NCI-H82 treated with DMSO at 0.1 percent for 48 hours (cell line): Measurements from ENCODE around the gene CD38.
"Not testable (repeated sequence)": the region's sequence is repeated elsewhere in the genome, so short reads cannot be mapped to it uniquely, and the experiment has no call there.

Experiments
- DNase-seq: peaks from one replicate; lab custom pipeline; 2025; ENCODE audit not compliant: unreplicated experiment; lab: John Stamatoyannopoulos, UW

The CD38 gene

GRCh38 chr4:15861198-15861597, 83.1 kb downstream of the CD38 start:
- not testable (repeated sequence) for DNase-seq

- DNase-seq: no peak
These were observed 86.8 kb downstream of the CD38 start for GRCh38 chr4:15864651-15865566.

GRCh38 chr4:15868111-15868510, 90.0 kb downstream of the CD38 start:
- no peak for DNase-seq

- DNase-seq: no peak
These were observed 90.8 kb downstream of the CD38 start for GRCh38 chr4:15868826-15869413.

- DNase-seq: no peak
These were observed 92.0 kb downstream of the CD38 start for GRCh38 chr4:15870079-15870478.

- DNase-seq: no peak
These were observed 93.0 kb downstream of the CD38 start for GRCh38 chr4:15870921-15871664.

GRCh38 chr4:15873117-15873516, 95.0 kb downstream of the CD38 start:
- DNase-seq: no peak

DNA sequence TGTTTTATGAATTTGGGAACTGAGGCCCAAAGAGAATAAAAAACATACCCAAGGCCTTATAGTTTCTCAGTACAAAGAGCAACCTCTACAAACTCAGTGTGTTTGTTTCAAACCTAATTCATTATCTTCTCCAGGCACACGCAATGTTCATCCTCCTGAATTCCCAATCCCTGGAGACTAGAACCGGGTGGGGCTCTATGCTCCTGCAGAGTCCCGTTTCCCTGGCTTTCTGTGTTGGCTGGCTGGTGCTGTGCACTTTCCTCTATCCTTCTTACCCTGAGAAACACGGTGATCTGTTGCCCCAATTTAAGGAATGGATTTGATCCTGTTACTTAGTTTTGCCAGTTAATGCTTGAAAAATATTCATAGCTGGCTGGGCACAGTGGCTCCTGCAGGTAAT, 96.5 kb downstream of the CD38 start:
- DNase-seq: peak; percentile 1

- no peak for DNase-seq
These were observed 97.7 kb downstream of the CD38 start for GRCh38 chr4:15875663-15876460.

DNA sequence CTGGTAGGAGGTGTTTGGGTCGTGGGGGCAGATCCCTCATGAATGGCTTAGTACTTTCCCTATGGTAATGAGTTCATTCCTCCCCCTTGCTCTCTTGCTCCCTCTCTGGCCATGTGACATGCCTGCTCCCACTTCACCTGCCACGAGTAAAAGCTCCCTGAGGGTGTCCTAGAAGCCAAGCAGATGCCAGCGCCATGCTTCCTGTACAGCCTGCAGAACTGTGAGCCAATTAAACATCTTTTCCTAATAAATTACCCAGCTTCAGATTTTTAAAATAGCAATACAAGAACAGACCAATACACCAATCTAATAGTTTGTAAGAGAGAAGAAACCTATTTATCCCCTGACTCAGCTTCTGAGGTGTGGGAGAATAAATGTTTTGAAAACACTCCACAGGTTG, 99.9 kb downstream of the CD38 start:
- DNase-seq: no peak

DNA sequence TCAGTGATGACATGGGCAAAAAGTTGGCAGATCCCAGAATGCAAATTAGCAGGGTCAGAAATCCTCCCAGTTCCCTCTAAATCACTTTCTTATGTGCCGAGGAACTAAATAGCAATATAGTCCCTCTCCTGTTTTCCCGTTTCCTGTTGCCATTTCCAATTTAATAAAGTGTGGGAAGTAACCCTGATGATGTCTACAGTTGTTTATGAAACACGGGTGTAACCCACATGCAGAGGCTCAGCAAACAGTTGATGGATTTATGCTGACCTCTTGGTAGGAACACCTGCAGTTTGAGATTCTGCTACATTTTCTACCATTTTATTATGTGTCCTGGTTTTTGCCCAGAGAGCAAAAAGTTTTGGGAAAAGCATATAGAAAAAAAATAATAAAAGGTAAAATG, 103.7 kb downstream of the CD38 start:
- DNase-seq: no peak

DNA sequence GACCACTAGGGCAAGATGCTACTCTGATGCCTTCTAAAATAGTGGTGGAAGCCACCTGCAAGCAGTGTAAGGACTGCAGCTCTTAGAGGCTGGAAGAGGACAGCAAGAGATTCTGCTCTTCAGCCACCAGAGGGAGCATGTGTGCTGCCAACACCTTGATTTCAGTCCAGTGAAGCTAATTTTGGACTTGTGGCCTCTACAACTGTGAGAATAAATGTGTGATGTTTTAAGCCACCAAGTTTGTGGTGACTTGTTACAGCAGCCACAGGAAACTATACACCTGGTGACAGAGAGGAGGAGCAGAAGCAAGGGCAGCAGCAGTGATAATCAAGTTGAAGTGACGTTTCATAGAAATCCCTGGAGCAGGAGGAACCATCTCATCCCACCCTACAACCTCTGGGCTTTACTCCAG, 104.6 kb downstream of the CD38 start:
- DNase-seq: no peak

DNA sequence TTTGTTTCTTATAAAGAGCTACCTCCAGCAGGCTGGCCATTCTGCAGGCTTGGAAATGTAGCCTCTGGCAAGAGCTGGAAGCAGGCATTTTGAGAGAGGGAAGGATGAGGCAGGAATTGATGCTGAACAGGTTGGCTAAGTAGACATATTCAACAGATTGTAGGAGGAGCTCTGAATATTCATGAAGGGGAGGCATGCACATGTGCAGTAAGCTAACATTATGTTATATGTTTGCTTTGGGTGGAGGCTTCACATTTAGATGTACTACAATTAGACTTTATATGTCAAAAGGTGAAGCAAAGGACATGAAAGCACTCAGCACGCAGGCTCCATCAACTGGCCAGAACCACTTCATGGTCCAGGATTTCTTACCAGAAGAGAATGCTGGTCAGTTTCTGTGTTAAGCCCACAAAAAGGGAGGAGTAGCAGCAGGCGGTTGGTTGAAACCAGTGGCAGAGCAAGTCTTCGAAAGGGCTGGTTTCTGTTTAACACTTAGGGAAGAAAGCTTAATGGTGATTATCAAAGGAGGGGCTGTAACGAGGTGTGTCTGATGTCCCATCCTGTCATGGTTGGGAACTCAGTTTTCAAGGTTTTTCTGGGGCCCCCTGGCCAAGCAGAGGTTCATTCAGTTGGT, 105.6 kb downstream of the CD38 start:
- no peak for DNase-seq

GRCh38 chr4:15884666-15885065, 106.5 kb downstream of the CD38 start:
- DNase-seq: no peak

GRCh38 chr4:15885422-15885821, 107.3 kb downstream of the CD38 start:
- no peak for DNase-seq

GRCh38 chr4:15888515-15888914, 110.4 kb downstream of the CD38 start:
- DNase-seq: no peak

DNA sequence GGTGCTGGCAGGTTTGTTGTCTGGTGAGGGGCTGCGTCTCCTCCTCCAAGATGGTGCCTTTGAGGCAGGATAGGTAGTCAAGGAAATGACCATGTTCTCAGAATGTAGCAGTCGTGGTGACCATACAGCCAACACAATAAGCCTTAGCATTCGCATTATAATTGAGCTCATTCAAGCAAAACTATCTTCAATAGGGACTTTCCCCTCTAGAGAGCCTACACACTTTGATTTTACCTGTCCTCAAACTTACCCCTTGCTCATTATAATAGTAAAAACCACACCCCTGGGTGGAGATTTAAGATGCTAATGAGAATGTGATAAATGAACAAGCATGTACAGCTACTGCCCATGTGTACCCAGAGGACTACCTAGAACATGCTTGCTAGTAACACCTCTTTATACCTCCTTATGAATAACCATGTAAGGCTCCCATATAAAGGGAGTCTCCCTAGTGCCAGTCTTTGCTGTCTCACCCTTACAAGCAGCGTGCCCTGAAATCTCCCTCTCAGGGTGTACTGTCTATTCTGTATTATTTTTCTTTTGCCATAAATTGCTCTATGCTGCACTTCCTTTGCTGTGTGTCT, 112.2 kb downstream of the CD38 start:
- DNase-seq: no peak

DNA sequence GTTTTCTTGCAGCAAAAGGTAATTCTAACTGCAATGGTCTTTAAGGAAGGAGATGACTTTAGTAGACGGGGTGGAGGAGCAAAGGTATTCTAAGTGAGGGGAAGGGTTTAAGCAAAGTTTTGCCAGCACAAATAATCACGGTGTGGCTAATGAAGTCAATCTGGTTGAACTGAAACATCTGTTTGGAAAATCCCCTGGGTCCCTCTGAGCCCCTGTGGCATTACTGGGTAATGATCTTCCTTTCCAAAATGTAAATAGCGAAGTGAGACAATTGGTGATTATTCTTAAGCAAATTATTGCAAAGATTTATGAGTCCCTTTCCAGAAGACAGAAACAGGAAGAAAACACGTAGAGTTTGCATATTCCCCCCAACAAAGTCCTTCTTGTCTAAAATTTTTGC, 113.2 kb downstream of the CD38 start:
- DNase-seq: peak; percentile 15

- DNase-seq: no peak
These were observed 115.8 kb downstream of the CD38 start for GRCh38 chr4:15893962-15894361.

GRCh38 chr4:15894393-15894792, 116.3 kb downstream of the CD38 start:
- no peak for DNase-seq
